Measurements from ENCODE around the gene MCF2L. TPM values are rescaled to one million over a fixed set of nuclear protein-coding genes. Genes with fewer than 3 reads are reported as not detected.

Gene MCF2L
- total and polyA plus RNA-seq, 4 donors = 21.0 to 78.7 (median 35.9) TPM

DNA sequence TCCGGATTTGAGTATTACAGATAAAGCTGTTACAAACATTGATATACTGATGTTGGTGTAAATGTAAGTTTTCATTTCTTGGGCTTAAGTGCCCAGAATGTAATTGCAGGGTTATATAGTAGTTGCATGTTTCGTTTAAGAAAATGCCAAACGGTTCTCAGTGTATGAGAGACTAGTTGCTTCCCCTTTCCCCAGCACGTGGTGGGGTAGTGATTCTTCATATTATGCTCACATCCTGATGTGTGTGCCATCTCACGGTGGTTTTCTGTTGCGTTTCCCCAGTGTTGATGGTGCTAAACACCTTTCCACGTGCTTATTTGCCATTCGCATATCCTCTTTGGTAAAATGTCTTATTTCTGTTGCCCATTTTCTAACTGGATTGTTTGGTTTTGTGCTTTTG, 101.8 kb downstream of the MCF2L start:
- Histone ChIP-seq H3K9ac (ENCODE audit: insufficient read depth in 1 of 2, low read length in 2 of 2) (no peak overlapping the region), H3K36me3 (ENCODE audit: control insufficient read depth in 4 of 4, insufficient read depth in 4 of 4, low read length in 4 of 4) (peaks cover 0 to 22% (median 1%) of the 10 kb centered on the region in 4 donors), H3K9me3 (ENCODE audit: control insufficient read depth in 4 of 4, insufficient read depth in 3 of 4, low read length in 3 of 4) (peaks cover 0 to 2% (median 0%) of the 10 kb centered on the region in 4 donors), H3K27ac (ENCODE audit: low read depth in 1 of 2, low read length in 1 of 2) (no peak overlapping the region), H3K4me3 (no peak overlapping the region), H3K4me1 (ENCODE audit: control insufficient read depth in 5 of 5, insufficient read depth in 5 of 5, low read length in 5 of 5) (no peaks in the 10 kb centered on the region), H3K27me3 (ENCODE audit: control insufficient read depth in 3 of 3, insufficient read depth in 3 of 3, low read length in 2 of 3) (no peaks in the 10 kb centered on the region)
- WGBS, 2 donors = 79 to 80% methylated on average over 8 of the region's 8 CpGs
- ATAC-seq (ENCODE audit: insufficient read depth, low FRiP score) = no peak
- no peak for DNase-seq
- TF ChIP-seq, protein P1, sequence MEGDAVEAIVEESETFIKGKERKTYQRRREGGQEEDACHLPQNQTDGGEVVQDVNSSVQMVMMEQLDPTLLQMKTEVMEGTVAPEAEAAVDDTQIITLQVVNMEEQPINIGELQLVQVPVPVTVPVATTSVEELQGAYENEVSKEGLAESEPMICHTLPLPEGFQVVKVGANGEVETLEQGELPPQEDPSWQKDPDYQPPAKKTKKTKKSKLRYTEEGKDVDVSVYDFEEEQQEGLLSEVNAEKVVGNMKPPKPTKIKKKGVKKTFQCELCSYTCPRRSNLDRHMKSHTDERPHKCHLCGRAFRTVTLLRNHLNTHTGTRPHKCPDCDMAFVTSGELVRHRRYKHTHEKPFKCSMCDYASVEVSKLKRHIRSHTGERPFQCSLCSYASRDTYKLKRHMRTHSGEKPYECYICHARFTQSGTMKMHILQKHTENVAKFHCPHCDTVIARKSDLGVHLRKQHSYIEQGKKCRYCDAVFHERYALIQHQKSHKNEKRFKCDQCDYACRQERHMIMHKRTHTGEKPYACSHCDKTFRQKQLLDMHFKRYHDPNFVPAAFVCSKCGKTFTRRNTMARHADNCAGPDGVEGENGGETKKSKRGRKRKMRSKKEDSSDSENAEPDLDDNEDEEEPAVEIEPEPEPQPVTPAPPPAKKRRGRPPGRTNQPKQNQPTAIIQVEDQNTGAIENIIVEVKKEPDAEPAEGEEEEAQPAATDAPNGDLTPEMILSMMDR (IDR thresholded peaks at IDR 0.05; ENCODE audit: control extremely low read depth, extremely low read depth) = no peak

DNA sequence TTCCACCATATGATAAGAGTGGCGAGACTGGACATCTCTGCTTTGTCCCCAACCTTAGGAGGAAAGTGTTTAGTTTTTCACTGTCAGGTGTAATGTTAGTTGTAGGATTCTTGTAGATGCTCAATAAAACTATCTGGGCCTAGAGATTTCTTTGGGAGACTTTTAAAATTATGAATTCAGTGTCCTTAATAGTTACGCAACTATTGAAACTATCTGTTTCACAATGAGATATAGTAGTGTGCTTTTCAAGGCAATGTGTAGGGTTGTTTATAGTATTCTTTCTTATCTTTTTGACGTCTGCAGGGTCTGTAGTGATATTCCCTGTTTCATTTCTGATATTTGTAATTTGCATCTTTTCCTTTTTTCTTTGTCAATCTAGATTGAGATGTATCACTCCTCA, 103.4 kb downstream of the MCF2L start:
- Histone ChIP-seq H3K27ac (ENCODE audit: low read depth in 1 of 2, low read length in 1 of 2) (no peak overlapping the region), H3K9ac (ENCODE audit: insufficient read depth in 1 of 2, low read length in 2 of 2) (no peak overlapping the region), H3K36me3 (ENCODE audit: control insufficient read depth in 4 of 4, insufficient read depth in 4 of 4, low read length in 4 of 4) (peaks cover 0 to 22% (median 1%) of the 10 kb centered on the region in 4 donors), H3K4me3 (no peak overlapping the region), H3K9me3 (ENCODE audit: control insufficient read depth in 4 of 4, insufficient read depth in 3 of 4, low read length in 3 of 4) (peaks cover 0 to 2% (median 0%) of the 10 kb centered on the region in 4 donors), H3K27me3 (ENCODE audit: control insufficient read depth in 3 of 3, insufficient read depth in 3 of 3, low read length in 2 of 3) (no peaks in the 10 kb centered on the region), H3K4me1 (ENCODE audit: control insufficient read depth in 5 of 5, insufficient read depth in 5 of 5, low read length in 5 of 5) (no peaks in the 10 kb centered on the region)
- DNase-seq = no peak
- 89 to 92% methylated on average over 3 of the region's 3 CpGs for whole genome bisulfite sequencing, 2 donors
- no peak for ATAC-seq (ENCODE audit: insufficient read depth, low FRiP score)
- TF ChIP-seq, protein P1 (IDR thresholded peaks at IDR 0.05; ENCODE audit: control extremely low read depth, extremely low read depth) = no peak

DNA sequence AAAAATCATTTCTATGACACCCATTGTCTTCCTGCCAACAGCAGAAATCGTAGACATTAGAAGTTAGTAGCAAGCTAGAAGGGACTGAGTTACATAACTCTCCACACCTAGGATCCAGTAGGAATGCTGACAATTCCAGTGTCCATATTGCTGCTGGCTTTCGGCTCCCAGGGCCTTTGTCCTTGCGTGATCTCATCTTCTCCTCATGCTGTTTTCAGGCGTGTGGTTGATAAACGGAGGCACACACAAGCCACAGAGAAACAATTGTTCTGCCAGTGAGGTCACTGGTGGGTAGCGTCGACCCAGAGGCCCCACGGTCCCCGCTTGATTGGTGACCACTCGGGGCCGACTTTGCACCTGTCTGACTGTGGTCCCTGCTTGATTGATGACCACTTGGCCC, 104.9 kb downstream of the MCF2L start:
- no peak for DNase-seq
- peaks cover 0 to 27% (median 1%) of the 10 kb centered on the region in 4 donors for H3K36me3 ChIP-seq (ENCODE audit: control insufficient read depth in 4 of 4, insufficient read depth in 4 of 4, low read length in 4 of 4)

More for the DNA sequence above, 104.9 kb downstream of the MCF2L start:
- TF ChIP-seq, protein P1 (IDR thresholded peaks at IDR 0.05; ENCODE audit: control extremely low read depth, extremely low read depth) = no peak
- WGBS, 2 donors = 91 to 94% methylated on average over 11 of the region's 11 CpGs
- Histone ChIP-seq H3K27me3 (ENCODE audit: control insufficient read depth in 3 of 3, insufficient read depth in 3 of 3, low read length in 2 of 3) (no peaks in the 10 kb centered on the region), H3K4me1 (ENCODE audit: control insufficient read depth in 5 of 5, insufficient read depth in 5 of 5, low read length in 5 of 5) (peaks cover 0 to 2% (median 0%) of the 10 kb centered on the region in 5 donors), H3K9me3 (ENCODE audit: control insufficient read depth in 4 of 4, insufficient read depth in 3 of 4, low read length in 3 of 4) (peaks cover 0 to 2% (median 0%) of the 10 kb centered on the region in 4 donors), H3K4me3 (no peak overlapping the region), H3K9ac (ENCODE audit: insufficient read depth in 1 of 2, low read length in 2 of 2) (no peak overlapping the region), H3K27ac (ENCODE audit: low read depth in 1 of 2, low read length in 1 of 2) (no peak overlapping the region)
- no peak for ATAC-seq (ENCODE audit: insufficient read depth, low FRiP score)

Measured in lung (tissue), 12 donors.